GM23338 (cell line): Measurements from ENCODE around the gene S1PR3. TPM values are rescaled to one million over a fixed set of nuclear protein-coding genes. Genes with fewer than 3 reads are reported as not detected.

Experiments
- ATAC-seq: fragments of 200-7000 bp; cut with Tn5 transposase; 3 replicates; pipeline ENCODE4 v1.9.1; 2020
- DNase-seq: peaks from one replicate; pipeline ENCODE4 v3.0.0-alpha.2; 2015; ENCODE audit warnings: low spot score
- H2AFZ ChIP-seq: fragments of 200-600 bp; sonication (generic); 2 replicates; pipeline ENCODE4 v1.8.0; 2016; ENCODE audit warnings: antibody characterized with exemption, mild to moderate bottlenecking, moderate library complexity
- H3F3A ChIP-seq: fragments of 200-600 bp; sonication (generic); replicated peaks from 2 replicates; pipeline ENCODE4 v1.8.0; 2017; ENCODE audit warnings: antibody characterized with exemption, mixed run types, low read depth
- H3K27ac ChIP-seq: fragments of 200-600 bp; sonication (generic); 2 replicates; pipeline ENCODE4 v1.6.1; 2016; ENCODE audit warnings: low read depth
- H3K27me3 ChIP-seq: fragments of 200-600 bp; sonication (generic); 2 replicates; pipeline ENCODE4 v1.8.0; 2016; ENCODE audit warnings: mild to moderate bottlenecking, mixed run types, moderate library complexity; ENCODE audit not compliant: insufficient read depth
- H3K36me3 ChIP-seq: fragments of 200-600 bp; sonication (generic); 2 replicates; pipeline ENCODE4 v1.8.0; 2016; ENCODE audit warnings: mild to moderate bottlenecking; ENCODE audit not compliant: insufficient read depth
- H3K4me1 ChIP-seq: fragments of 200-600 bp; sonication (generic); 2 replicates; pipeline ENCODE4 v1.8.0; 2016; ENCODE audit warnings: mild to moderate bottlenecking, moderate library complexity; ENCODE audit not compliant: insufficient read depth
- H3K4me2 ChIP-seq: fragments of 200-600 bp; sonication (generic); 2 replicates; pipeline ENCODE4 v1.7.1; 2017; ENCODE audit warnings: mixed run types
- H3K4me3 ChIP-seq: fragments of 200-600 bp; sonication (generic); 2 replicates; pipeline ENCODE4 v1.6.1; 2016; ENCODE audit warnings: mixed run types
- H3K79me2 ChIP-seq: fragments of 200-600 bp; sonication (generic); replicated peaks from 2 replicates; pipeline ENCODE4 v1.8.0; 2017; ENCODE audit warnings: mild to moderate bottlenecking; ENCODE audit not compliant: insufficient read depth
- H3K9me2 ChIP-seq: fragments of 200-600 bp; sonication (generic); 2 replicates; pipeline ENCODE4 v1.8.0; 2017; ENCODE audit not compliant: insufficient read depth
- H4K20me1 ChIP-seq: fragments of 200-600 bp; sonication (generic); replicated peaks from 2 replicates; pipeline ENCODE4 v1.8.0; 2017; ENCODE audit warnings: mild to moderate bottlenecking; ENCODE audit not compliant: insufficient read depth
- H3K27ac Mint-ChIP-seq: 2 replicates; pipeline ENCODE4 v1.8.0; 2020; ENCODE audit warnings: inconsistent platforms, mild to moderate bottlenecking, moderate library complexity, mixed read lengths
- H3K27me3 Mint-ChIP-seq: 3 replicates; pipeline ENCODE4 v1.8.0; 2022; ENCODE audit warnings: low read depth, mild to moderate bottlenecking, moderate library complexity, mixed read lengths, inconsistent platforms; ENCODE audit not compliant: insufficient read depth, poor library complexity
- H3K36me3 Mint-ChIP-seq: 3 replicates; pipeline ENCODE4 v1.8.0; 2021; ENCODE audit warnings: low read depth, mild to moderate bottlenecking, inconsistent platforms, moderate library complexity, mixed read lengths
- H3K4me1 Mint-ChIP-seq: 3 replicates; pipeline ENCODE4 v1.8.0; 2020; ENCODE audit warnings: mild to moderate bottlenecking, inconsistent platforms, mixed read lengths
- H3K4me3 Mint-ChIP-seq: 3 replicates; pipeline ENCODE4 v1.8.0; 2021; ENCODE audit warnings: moderate library complexity, mild to moderate bottlenecking, inconsistent platforms, mixed read lengths
- H3K9me3 Mint-ChIP-seq: 3 replicates; pipeline ENCODE4 v1.8.0; 2020; ENCODE audit warnings: moderate library complexity, mild to moderate bottlenecking, inconsistent platforms, mixed read lengths
- CREB1 ChIP-seq: fragments of 250-450 bp; sonication (Bioruptor Pico); IDR thresholded peaks from 2 replicates; pipeline ENCODE4 v1.5.0; 2020; ENCODE audit warnings: low read depth, mild to moderate bottlenecking, moderate library complexity
- EZH2 ChIP-seq: fragments of 200-600 bp; sonication (generic); IDR thresholded peaks from one replicate; pipeline ENCODE4 v1.8.0; 2017; ENCODE audit warnings: antibody characterized with exemption, mild to moderate bottlenecking, low read depth; ENCODE audit not compliant: unreplicated experiment
- EZH2phosphoT487 ChIP-seq: fragments of 200-600 bp; sonication (generic); IDR thresholded peaks from one replicate; pipeline ENCODE4 v1.8.1; 2018; ENCODE audit warnings: antibody characterized with exemption; ENCODE audit not compliant: unreplicated experiment
- JUNB ChIP-seq: IDR thresholded peaks from one replicate; pipeline ENCODE4 v1.6.1; 2016; ENCODE audit warnings: antibody characterized with exemption; ENCODE audit not compliant: unreplicated experiment
- NANOG ChIP-seq: IDR thresholded peaks from 2 replicates; pipeline ENCODE4 v1.6.1; 2016; ENCODE audit warnings: antibody characterized with exemption, borderline replicate concordance
- STAT1 ChIP-seq: IDR thresholded peaks from one replicate; pipeline ENCODE4 v1.6.1; 2016; ENCODE audit warnings: antibody characterized with exemption; ENCODE audit not compliant: unreplicated experiment
- ZNF114 ChIP-seq: fragments of 250-450 bp; sonication (Bioruptor Pico); IDR thresholded peaks from 2 replicates; pipeline ENCODE4 v1.5.0; 2020; ENCODE audit warnings: mild to moderate bottlenecking, moderate library complexity
- ZNF331 ChIP-seq: fragments of 250-450 bp; sonication (Bioruptor Pico); IDR thresholded peaks from 2 replicates; pipeline ENCODE4 v1.5.0; 2020; ENCODE audit warnings: low read depth, mild to moderate bottlenecking, moderate library complexity
- polyA plus RNA-seq: library from polyadenylated mRNA; unstranded; fragments of >200 nt; fragmentation: Nextera tagmentation; extraction: Ambion mirVana; gene quantifications from 2 replicates; pipeline ENCODE4 v1.2.1, GENCODE V29; 2016
- total RNA-seq: library from RNA; depleted of rRNA; stranded (reverse); fragments of >200 nt; shearing (Covaris generic); gene quantifications from 2 replicates; pipeline ENCODE4 v1.2.3, GENCODE V29; 2014
- TF ChIP-seq, protein P1 (sequence below): IDR thresholded peaks from 2 replicates; pipeline ENCODE4 v1.6.1; 2016; ENCODE audit warnings: antibody characterized with exemption
- TF ChIP-seq, protein P2 (sequence below): IDR thresholded peaks from one replicate; pipeline ENCODE4 v1.6.1; 2018; ENCODE audit warnings: antibody characterized with exemption; ENCODE audit not compliant: unreplicated experiment
- TF ChIP-seq, protein P3 (sequence below), 2 experiments: fragments of 200-600 bp in 1 of 2; sonication (generic) in 1 of 2; conservative IDR thresholded peaks; 2 replicates each; pipeline versions ENCODE4 v1.5.1 to v1.6.1; 2016 to 2017; ENCODE audit warnings: antibody characterized with exemption in 2 of 2, low read depth in 2 of 2, mild to moderate bottlenecking in 2 of 2, moderate library complexity in 1 of 2

The S1PR3 gene
- total and polyA plus RNA-seq, 2 experiments from 2014 or later: 2.1 to 7.6 TPM

DNA sequence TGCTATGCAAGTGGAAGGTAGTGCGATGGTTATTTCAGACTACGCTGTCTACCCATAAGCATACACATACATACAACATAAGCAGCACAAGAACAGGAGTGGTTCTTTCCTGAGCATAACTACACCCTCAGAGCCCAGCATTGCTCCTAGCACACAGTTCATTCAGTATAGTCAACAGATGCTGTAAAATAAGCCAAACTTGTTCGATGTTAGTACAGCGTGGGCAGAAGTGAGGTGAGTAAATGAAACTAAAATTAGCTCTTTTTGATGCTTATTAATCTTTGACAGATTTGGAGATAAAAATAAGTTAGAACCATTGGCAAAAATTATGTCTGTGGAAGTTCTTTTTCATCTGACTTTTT, 47.8 kb downstream of the S1PR3 start:
- Mint-ChIP-seq H3K9me3 (no peaks in the 10 kb centered on the region), H3K4me1 (no peaks in the 10 kb centered on the region), H3K27ac (no peak overlapping the region), H3K4me3 (no peak overlapping the region), H3K27me3 (peaks cover 2% of the 10 kb centered on the region), H3K36me3 (no peaks in the 10 kb centered on the region)
- no peak overlapping the region for H3K27ac ChIP-seq
- TF ChIP-seq STAT1 (no peak), ZNF114 (CRISPR knock-in tag) (no peak), ZNF331 (CRISPR knock-in tag) (no peak), JUNB (no peak)
- TF ChIP-seq, protein P1, sequence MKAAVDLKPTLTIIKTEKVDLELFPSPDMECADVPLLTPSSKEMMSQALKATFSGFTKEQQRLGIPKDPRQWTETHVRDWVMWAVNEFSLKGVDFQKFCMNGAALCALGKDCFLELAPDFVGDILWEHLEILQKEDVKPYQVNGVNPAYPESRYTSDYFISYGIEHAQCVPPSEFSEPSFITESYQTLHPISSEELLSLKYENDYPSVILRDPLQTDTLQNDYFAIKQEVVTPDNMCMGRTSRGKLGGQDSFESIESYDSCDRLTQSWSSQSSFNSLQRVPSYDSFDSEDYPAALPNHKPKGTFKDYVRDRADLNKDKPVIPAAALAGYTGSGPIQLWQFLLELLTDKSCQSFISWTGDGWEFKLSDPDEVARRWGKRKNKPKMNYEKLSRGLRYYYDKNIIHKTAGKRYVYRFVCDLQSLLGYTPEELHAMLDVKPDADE: no peak
- TF ChIP-seq, protein P2, sequence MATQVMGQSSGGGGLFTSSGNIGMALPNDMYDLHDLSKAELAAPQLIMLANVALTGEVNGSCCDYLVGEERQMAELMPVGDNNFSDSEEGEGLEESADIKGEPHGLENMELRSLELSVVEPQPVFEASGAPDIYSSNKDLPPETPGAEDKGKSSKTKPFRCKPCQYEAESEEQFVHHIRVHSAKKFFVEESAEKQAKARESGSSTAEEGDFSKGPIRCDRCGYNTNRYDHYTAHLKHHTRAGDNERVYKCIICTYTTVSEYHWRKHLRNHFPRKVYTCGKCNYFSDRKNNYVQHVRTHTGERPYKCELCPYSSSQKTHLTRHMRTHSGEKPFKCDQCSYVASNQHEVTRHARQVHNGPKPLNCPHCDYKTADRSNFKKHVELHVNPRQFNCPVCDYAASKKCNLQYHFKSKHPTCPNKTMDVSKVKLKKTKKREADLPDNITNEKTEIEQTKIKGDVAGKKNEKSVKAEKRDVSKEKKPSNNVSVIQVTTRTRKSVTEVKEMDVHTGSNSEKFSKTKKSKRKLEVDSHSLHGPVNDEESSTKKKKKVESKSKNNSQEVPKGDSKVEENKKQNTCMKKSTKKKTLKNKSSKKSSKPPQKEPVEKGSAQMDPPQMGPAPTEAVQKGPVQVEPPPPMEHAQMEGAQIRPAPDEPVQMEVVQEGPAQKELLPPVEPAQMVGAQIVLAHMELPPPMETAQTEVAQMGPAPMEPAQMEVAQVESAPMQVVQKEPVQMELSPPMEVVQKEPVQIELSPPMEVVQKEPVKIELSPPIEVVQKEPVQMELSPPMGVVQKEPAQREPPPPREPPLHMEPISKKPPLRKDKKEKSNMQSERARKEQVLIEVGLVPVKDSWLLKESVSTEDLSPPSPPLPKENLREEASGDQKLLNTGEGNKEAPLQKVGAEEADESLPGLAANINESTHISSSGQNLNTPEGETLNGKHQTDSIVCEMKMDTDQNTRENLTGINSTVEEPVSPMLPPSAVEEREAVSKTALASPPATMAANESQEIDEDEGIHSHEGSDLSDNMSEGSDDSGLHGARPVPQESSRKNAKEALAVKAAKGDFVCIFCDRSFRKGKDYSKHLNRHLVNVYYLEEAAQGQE: no peak
- no peaks in the 10 kb centered on the region for H3F3A ChIP-seq
- no peaks in the 10 kb centered on the region for H4K20me1 ChIP-seq
- H2AFZ ChIP-seq: no peak overlapping the region
- H3K9me2 ChIP-seq: 0 out of 2 replicates have a peak, but pooled peaks cover 5% of the 10 kb centered on the region
- no peak overlapping the region for H3K4me2 ChIP-seq
- H3K79me2 ChIP-seq: no peaks in the 10 kb centered on the region
- H3K36me3 ChIP-seq: no peaks in the 10 kb centered on the region
- no peak overlapping the region for H3K4me3 ChIP-seq
- no peaks in the 10 kb centered on the region for H3K4me1 ChIP-seq
- ATAC-seq (no peak), DNase-seq (no peak)
- no peaks in the 10 kb centered on the region for H3K27me3 ChIP-seq

DNA sequence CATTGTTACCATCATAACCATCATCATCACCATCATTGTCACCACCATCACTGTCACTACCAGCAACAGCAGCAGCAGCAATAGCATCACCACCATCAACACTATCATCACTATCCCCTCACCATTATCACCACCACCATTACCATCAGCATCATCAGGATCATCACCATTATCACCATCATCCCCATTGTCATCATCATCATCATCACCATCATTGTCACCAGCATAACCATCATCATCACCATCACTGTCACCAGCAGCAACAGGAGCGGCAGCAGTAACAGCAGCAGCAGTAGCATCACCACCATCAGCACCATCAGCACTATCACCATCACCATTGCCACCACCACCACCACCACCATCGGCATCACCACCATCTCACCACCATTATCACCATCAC, 48.4 kb downstream of the S1PR3 start:
- H3K36me3 ChIP-seq: no peaks in the 10 kb centered on the region
- no peaks in the 10 kb centered on the region for H3K79me2 ChIP-seq
- no peak overlapping the region for H3K4me3 ChIP-seq
- H3F3A ChIP-seq: no peaks in the 10 kb centered on the region
- no peak overlapping the region for H3K4me2 ChIP-seq
- Mint-ChIP-seq H3K4me1 (no peaks in the 10 kb centered on the region), H3K27ac (no peak overlapping the region), H3K4me3 (no peak overlapping the region), H3K36me3 (no peaks in the 10 kb centered on the region), H3K27me3 (peaks cover 2% of the 10 kb centered on the region), H3K9me3 (no peaks in the 10 kb centered on the region)
- no peaks in the 10 kb centered on the region for H3K27me3 ChIP-seq
- no peak for ATAC-seq
- 0 out of 2 replicates have a peak, but pooled peaks cover 5% of the 10 kb centered on the region for H3K9me2 ChIP-seq
- no peaks in the 10 kb centered on the region for H4K20me1 ChIP-seq
- no peaks in the 10 kb centered on the region for H3K4me1 ChIP-seq
- no peak for DNase-seq
- H3K27ac ChIP-seq: no peak overlapping the region
- H2AFZ ChIP-seq: no peak overlapping the region
- TF ChIP-seq EZH2phosphoT487: no peak
- TF ChIP-seq EZH2: no peak
- no peak for TF ChIP-seq CREB1 (CRISPR knock-in tag)
- TF ChIP-seq, protein P1: no peak
- no peak for TF ChIP-seq NANOG
- TF ChIP-seq JUNB: no peak
- TF ChIP-seq, protein P2: no peak
- TF ChIP-seq ZNF331 (CRISPR knock-in tag): no peak
- TF ChIP-seq, protein P3, sequence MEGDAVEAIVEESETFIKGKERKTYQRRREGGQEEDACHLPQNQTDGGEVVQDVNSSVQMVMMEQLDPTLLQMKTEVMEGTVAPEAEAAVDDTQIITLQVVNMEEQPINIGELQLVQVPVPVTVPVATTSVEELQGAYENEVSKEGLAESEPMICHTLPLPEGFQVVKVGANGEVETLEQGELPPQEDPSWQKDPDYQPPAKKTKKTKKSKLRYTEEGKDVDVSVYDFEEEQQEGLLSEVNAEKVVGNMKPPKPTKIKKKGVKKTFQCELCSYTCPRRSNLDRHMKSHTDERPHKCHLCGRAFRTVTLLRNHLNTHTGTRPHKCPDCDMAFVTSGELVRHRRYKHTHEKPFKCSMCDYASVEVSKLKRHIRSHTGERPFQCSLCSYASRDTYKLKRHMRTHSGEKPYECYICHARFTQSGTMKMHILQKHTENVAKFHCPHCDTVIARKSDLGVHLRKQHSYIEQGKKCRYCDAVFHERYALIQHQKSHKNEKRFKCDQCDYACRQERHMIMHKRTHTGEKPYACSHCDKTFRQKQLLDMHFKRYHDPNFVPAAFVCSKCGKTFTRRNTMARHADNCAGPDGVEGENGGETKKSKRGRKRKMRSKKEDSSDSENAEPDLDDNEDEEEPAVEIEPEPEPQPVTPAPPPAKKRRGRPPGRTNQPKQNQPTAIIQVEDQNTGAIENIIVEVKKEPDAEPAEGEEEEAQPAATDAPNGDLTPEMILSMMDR (conservative IDR thresholded peaks at IDR 0.05; ENCODE audit: low read depth in 2 of 2): no peak
- no peak for TF ChIP-seq ZNF114 (CRISPR knock-in tag)
- TF ChIP-seq STAT1: no peak
